ENCODE measurements around the gene NELFB. TPM values are rescaled to one million over a fixed set of nuclear protein-coding genes. Genes with fewer than 3 reads are reported as not detected.

Gene NELFB
- total RNA-seq, 1 experiment from 2014 or later, result 95.0 TPM

DNA sequence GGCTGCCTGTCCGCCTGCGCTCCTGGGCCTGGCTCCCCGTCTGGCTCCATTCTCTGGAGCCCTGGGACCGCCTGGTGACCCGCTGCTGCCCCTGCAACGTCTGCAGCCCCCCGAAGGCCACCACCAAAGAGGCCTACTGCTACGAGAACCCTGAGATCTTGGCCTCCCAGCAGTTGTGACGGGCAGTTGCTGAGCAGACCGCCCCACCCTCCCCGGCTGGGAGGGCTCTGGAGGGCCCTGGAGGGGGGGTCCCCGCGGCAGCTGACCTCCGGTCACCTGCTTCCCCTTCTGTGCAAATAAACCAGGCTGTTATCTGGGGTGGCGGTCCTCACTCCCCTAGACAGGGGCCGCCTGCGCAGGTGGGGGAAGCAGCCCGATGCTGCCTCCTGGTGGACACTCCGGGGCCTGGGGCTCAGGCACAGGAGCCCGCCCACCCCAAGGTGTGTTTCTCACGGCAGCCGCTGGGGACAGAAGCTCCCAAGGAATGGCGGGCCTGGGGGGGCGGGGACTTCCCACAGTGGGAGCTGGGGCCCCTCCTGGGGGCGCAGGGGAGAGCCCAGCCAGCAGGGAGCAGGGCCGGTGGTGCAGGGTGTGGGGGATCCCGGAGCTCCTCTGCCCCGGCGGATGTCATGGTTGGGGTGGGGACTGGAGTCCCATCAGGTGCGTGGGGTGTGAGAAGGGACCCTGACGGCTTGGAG, 18.7 kb upstream of the NELFB start (continued):
- TF ChIP-seq TCF7 (CRISPR knock-in tag; IDR thresholded peaks at IDR 0.05; ENCODE audit: low read depth) (no peak), NR1H2 (CRISPR knock-in tag; IDR thresholded peaks at IDR 0.05) (no peak), TEAD4 (CRISPR knock-in tag; IDR thresholded peaks at IDR 0.05) (no peak), JUN (CRISPR knock-in tag; IDR thresholded peaks at IDR 0.05) (no peak), RORB (CRISPR knock-in tag; IDR thresholded peaks at IDR 0.05) (no peak), NFYB (CRISPR knock-in tag; conservative IDR thresholded peaks at IDR 0.05; ENCODE audit: low read depth) (no peak), ZNF219 (CRISPR knock-in tag; IDR thresholded peaks at IDR 0.05; ENCODE audit: borderline replicate concordance) (no peak), KAT7 (CRISPR knock-in tag; IDR thresholded peaks at IDR 0.05; ENCODE audit: borderline replicate concordance) (no peak), ZNF232 (CRISPR knock-in tag; IDR thresholded peaks at IDR 0.05) (no peak), TEAD1 (CRISPR knock-in tag; IDR thresholded peaks at IDR 0.05) (peak; percentile 77), ZNF416 (CRISPR knock-in tag; IDR thresholded peaks at IDR 0.05) (no peak), HMGA2 (CRISPR knock-in tag; IDR thresholded peaks at IDR 0.05) (no peak), ZNF317 (CRISPR knock-in tag; IDR thresholded peaks at IDR 0.05; ENCODE audit: borderline replicate concordance, low read depth) (no peak), GABPB1 (CRISPR knock-in tag; IDR thresholded peaks at IDR 0.05) (peak; percentile 52; the same call in 1 of the 2 replicates), ELF4 (CRISPR knock-in tag; IDR thresholded peaks at IDR 0.05; ENCODE audit: low read depth) (no peak), ZBTB21 (CRISPR knock-in tag; IDR thresholded peaks at IDR 0.05; ENCODE audit: borderline replicate concordance) (no peak), FOXJ3 (CRISPR knock-in tag; IDR thresholded peaks at IDR 0.05; ENCODE audit: borderline replicate concordance) (no peak), CREB1 (CRISPR knock-in tag; IDR thresholded peaks at IDR 0.05) (no peak; the same call in 1 of the 2 replicates), ZNF671 (CRISPR knock-in tag; IDR thresholded peaks at IDR 0.05) (no peak), MYBL2 (CRISPR knock-in tag; IDR thresholded peaks at IDR 0.05) (no peak), PRRX2 (CRISPR knock-in tag; IDR thresholded peaks at IDR 0.05) (no peak), ZNF121 (CRISPR knock-in tag; IDR thresholded peaks at IDR 0.05) (no peak)
- TF ChIP-seq, protein P1, sequence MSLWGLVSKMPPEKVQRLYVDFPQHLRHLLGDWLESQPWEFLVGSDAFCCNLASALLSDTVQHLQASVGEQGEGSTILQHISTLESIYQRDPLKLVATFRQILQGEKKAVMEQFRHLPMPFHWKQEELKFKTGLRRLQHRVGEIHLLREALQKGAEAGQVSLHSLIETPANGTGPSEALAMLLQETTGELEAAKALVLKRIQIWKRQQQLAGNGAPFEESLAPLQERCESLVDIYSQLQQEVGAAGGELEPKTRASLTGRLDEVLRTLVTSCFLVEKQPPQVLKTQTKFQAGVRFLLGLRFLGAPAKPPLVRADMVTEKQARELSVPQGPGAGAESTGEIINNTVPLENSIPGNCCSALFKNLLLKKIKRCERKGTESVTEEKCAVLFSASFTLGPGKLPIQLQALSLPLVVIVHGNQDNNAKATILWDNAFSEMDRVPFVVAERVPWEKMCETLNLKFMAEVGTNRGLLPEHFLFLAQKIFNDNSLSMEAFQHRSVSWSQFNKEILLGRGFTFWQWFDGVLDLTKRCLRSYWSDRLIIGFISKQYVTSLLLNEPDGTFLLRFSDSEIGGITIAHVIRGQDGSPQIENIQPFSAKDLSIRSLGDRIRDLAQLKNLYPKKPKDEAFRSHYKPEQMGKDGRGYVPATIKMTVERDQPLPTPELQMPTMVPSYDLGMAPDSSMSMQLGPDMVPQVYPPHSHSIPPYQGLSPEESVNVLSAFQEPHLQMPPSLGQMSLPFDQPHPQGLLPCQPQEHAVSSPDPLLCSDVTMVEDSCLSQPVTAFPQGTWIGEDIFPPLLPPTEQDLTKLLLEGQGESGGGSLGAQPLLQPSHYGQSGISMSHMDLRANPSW (CRISPR knock-in tag; conservative IDR thresholded peaks at IDR 0.05; ENCODE audit: low read depth), result no peak
- TF ChIP-seq, protein P2, sequence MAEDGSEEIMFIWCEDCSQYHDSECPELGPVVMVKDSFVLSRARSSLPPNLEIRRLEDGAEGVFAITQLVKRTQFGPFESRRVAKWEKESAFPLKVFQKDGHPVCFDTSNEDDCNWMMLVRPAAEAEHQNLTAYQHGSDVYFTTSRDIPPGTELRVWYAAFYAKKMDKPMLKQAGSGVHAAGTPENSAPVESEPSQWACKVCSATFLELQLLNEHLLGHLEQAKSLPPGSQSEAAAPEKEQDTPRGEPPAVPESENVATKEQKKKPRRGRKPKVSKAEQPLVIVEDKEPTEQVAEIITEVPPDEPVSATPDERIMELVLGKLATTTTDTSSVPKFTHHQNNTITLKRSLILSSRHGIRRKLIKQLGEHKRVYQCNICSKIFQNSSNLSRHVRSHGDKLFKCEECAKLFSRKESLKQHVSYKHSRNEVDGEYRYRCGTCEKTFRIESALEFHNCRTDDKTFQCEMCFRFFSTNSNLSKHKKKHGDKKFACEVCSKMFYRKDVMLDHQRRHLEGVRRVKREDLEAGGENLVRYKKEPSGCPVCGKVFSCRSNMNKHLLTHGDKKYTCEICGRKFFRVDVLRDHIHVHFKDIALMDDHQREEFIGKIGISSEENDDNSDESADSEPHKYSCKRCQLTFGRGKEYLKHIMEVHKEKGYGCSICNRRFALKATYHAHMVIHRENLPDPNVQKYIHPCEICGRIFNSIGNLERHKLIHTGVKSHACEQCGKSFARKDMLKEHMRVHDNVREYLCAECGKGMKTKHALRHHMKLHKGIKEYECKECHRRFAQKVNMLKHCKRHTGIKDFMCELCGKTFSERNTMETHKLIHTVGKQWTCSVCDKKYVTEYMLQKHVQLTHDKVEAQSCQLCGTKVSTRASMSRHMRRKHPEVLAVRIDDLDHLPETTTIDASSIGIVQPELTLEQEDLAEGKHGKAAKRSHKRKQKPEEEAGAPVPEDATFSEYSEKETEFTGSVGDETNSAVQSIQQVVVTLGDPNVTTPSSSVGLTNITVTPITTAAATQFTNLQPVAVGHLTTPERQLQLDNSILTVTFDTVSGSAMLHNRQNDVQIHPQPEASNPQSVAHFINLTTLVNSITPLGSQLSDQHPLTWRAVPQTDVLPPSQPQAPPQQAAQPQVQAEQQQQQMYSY (CRISPR knock-in tag; IDR thresholded peaks at IDR 0.05), result no peak
- TF ChIP-seq, protein P3, sequence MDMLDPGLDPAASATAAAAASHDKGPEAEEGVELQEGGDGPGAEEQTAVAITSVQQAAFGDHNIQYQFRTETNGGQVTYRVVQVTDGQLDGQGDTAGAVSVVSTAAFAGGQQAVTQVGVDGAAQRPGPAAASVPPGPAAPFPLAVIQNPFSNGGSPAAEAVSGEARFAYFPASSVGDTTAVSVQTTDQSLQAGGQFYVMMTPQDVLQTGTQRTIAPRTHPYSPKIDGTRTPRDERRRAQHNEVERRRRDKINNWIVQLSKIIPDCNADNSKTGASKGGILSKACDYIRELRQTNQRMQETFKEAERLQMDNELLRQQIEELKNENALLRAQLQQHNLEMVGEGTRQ (CRISPR knock-in tag; IDR thresholded peaks at IDR 0.05), result peak; percentile 34
- TF ChIP-seq, protein P4, sequence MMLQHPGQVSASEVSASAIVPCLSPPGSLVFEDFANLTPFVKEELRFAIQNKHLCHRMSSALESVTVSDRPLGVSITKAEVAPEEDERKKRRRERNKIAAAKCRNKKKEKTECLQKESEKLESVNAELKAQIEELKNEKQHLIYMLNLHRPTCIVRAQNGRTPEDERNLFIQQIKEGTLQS (CRISPR knock-in tag; conservative IDR thresholded peaks at IDR 0.05), result no peak
- TF ChIP-seq, protein P5, sequence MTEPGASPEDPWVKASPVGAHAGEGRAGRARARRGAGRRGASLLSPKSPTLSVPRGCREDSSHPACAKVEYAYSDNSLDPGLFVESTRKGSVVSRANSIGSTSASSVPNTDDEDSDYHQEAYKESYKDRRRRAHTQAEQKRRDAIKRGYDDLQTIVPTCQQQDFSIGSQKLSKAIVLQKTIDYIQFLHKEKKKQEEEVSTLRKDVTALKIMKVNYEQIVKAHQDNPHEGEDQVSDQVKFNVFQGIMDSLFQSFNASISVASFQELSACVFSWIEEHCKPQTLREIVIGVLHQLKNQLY (CRISPR knock-in tag; IDR thresholded peaks at IDR 0.05), result no peak
- TF ChIP-seq, protein P6, sequence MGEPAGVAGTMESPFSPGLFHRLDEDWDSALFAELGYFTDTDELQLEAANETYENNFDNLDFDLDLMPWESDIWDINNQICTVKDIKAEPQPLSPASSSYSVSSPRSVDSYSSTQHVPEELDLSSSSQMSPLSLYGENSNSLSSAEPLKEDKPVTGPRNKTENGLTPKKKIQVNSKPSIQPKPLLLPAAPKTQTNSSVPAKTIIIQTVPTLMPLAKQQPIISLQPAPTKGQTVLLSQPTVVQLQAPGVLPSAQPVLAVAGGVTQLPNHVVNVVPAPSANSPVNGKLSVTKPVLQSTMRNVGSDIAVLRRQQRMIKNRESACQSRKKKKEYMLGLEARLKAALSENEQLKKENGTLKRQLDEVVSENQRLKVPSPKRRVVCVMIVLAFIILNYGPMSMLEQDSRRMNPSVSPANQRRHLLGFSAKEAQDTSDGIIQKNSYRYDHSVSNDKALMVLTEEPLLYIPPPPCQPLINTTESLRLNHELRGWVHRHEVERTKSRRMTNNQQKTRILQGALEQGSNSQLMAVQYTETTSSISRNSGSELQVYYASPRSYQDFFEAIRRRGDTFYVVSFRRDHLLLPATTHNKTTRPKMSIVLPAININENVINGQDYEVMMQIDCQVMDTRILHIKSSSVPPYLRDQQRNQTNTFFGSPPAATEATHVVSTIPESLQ (CRISPR knock-in tag; IDR thresholded peaks at IDR 0.05), result no peak
- TF ChIP-seq, protein P7, sequence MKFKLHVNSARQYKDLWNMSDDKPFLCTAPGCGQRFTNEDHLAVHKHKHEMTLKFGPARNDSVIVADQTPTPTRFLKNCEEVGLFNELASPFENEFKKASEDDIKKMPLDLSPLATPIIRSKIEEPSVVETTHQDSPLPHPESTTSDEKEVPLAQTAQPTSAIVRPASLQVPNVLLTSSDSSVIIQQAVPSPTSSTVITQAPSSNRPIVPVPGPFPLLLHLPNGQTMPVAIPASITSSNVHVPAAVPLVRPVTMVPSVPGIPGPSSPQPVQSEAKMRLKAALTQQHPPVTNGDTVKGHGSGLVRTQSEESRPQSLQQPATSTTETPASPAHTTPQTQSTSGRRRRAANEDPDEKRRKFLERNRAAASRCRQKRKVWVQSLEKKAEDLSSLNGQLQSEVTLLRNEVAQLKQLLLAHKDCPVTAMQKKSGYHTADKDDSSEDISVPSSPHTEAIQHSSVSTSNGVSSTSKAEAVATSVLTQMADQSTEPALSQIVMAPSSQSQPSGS (CRISPR knock-in tag; IDR thresholded peaks at IDR 0.05; ENCODE audit: borderline replicate concordance, low read depth), result no peak

All from WTC11 (cell line).